ENCODE results near the gene EXOC4. TPM values are rescaled to one million over a fixed set of nuclear protein-coding genes. Genes with fewer than 3 reads are reported as not detected.

EXOC4 gene
- total RNA-seq, 1 experiment from 2014 or later, result 91.9 TPM

DNA sequence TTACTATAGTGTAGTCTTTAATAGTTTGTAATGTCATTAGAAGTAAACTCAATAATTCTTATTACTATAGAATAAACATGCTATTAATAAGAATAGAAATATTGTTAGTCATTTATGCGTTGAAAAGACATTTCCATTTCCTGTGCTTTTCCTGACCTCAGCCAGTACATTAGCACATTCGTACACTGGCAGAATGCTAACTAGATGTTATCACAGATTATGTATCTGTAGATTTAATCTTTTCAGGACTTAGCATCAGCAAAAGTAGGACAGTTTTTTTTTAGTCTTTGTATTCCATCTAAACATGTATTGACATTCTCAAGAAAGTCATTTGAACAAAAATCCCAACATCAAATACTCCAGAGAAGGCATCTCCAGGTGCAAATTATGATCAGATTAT lies 158.5 kb downstream of the EXOC4 start:
- TF ChIP-seq CTCF (IDR thresholded peaks at IDR 0.05; ENCODE audit: unreplicated experiment), result no peak
- BruUV-seq (replicated peaks), result no TSS peak
- no peak for DNase-seq
- intact Hi-C loops (cut with micrococcal nuclease; ENCODE audit: unreplicated experiment), result loop anchor here (10.0 kb wide), 1 partner anchor 63 kb away; no protein-coding TSS in a partner anchor
- CTCF ChIA-PET, result no interaction called here
- Mint-ChIP-seq H3K27ac (ENCODE audit: unreplicated experiment) (no peak overlapping the region), H3K9me3 (ENCODE audit: low read depth, unreplicated experiment) (no peaks in the 10 kb centered on the region), H3K4me1 (ENCODE audit: low read depth, unreplicated experiment) (no peaks in the 10 kb centered on the region), H3K27me3 (ENCODE audit: unreplicated experiment) (no peaks in the 10 kb centered on the region), H3K4me3 (ENCODE audit: low read depth, unreplicated experiment) (no peak overlapping the region), H3K36me3 (ENCODE audit: insufficient read depth, unreplicated experiment) (no peaks in the 10 kb centered on the region)

GRCh38 chr7:133412942-133413341 lies 160.1 kb downstream of the EXOC4 start:
- Mint-ChIP-seq H3K36me3 (ENCODE audit: insufficient read depth, unreplicated experiment) (no peaks in the 10 kb centered on the region), H3K4me3 (ENCODE audit: low read depth, unreplicated experiment) (no peak overlapping the region), H3K4me1 (ENCODE audit: low read depth, unreplicated experiment) (no peaks in the 10 kb centered on the region), H3K27me3 (ENCODE audit: unreplicated experiment) (no peaks in the 10 kb centered on the region), H3K9me3 (ENCODE audit: low read depth, unreplicated experiment) (no peaks in the 10 kb centered on the region), H3K27ac (ENCODE audit: unreplicated experiment) (no peak overlapping the region)
- intact Hi-C loops (cut with micrococcal nuclease; ENCODE audit: unreplicated experiment), result loop anchor here (10.0 kb wide), 1 partner anchor 62 kb away; no protein-coding TSS in a partner anchor
- DNase-seq, result no peak
- BruUV-seq (replicated peaks), result no TSS peak
- CTCF ChIA-PET, result no interaction called here
- no peak for TF ChIP-seq CTCF (IDR thresholded peaks at IDR 0.05; ENCODE audit: unreplicated experiment)

GRCh38 chr7:133419041-133419440 lies 166.2 kb downstream of the EXOC4 start:
- no peak for DNase-seq
- TF ChIP-seq CTCF (IDR thresholded peaks at IDR 0.05; ENCODE audit: unreplicated experiment), result no peak
- CTCF ChIA-PET, result interaction anchor here (0.5 kb wide), 1 partner anchor 149 kb away, joined by 3 read pairs; no protein-coding TSS in a partner anchor
- H3K4me3 Mint-ChIP-seq (ENCODE audit: low read depth, unreplicated experiment), result no peak overlapping the region
- intact Hi-C loops (cut with micrococcal nuclease; ENCODE audit: unreplicated experiment), result loop anchor here (10.0 kb wide), 1 partner anchor 56 kb away; no protein-coding TSS in a partner anchor
- H3K4me1 Mint-ChIP-seq (ENCODE audit: low read depth, unreplicated experiment), result no peaks in the 10 kb centered on the region
- H3K27ac Mint-ChIP-seq (ENCODE audit: unreplicated experiment), result no peak overlapping the region
- no TSS peak for BruUV-seq (replicated peaks)
- H3K9me3 Mint-ChIP-seq (ENCODE audit: low read depth, unreplicated experiment), result no peaks in the 10 kb centered on the region
- no peaks in the 10 kb centered on the region for H3K27me3 Mint-ChIP-seq (ENCODE audit: unreplicated experiment)
- H3K36me3 Mint-ChIP-seq (ENCODE audit: insufficient read depth, unreplicated experiment), result no peaks in the 10 kb centered on the region

- no peak for DNase-seq
- intact Hi-C loops (cut with micrococcal nuclease; ENCODE audit: unreplicated experiment), result no loop called here
- no TSS peak for BruUV-seq (replicated peaks)
- Mint-ChIP-seq H3K27me3 (ENCODE audit: unreplicated experiment) (no peaks in the 10 kb centered on the region), H3K9me3 (ENCODE audit: low read depth, unreplicated experiment) (no peaks in the 10 kb centered on the region), H3K36me3 (ENCODE audit: insufficient read depth, unreplicated experiment) (no peaks in the 10 kb centered on the region), H3K27ac (ENCODE audit: unreplicated experiment) (no peak overlapping the region), H3K4me3 (ENCODE audit: low read depth, unreplicated experiment) (no peak overlapping the region), H3K4me1 (ENCODE audit: low read depth, unreplicated experiment) (no peaks in the 10 kb centered on the region)
- CTCF ChIA-PET, result no interaction called here
- no peak for TF ChIP-seq CTCF (IDR thresholded peaks at IDR 0.05; ENCODE audit: unreplicated experiment)
Measured at GRCh38 chr7:133423618-133424017, 170.7 kb downstream of the EXOC4 start.

All from Calu3 (cell line).